ENCODE results near the gene MED29.
"Not testable (repeated sequence)": the region's sequence is repeated elsewhere in the genome, so short reads cannot be mapped to it uniquely, and the experiment has no call there.

The MED29 gene

DNA sequence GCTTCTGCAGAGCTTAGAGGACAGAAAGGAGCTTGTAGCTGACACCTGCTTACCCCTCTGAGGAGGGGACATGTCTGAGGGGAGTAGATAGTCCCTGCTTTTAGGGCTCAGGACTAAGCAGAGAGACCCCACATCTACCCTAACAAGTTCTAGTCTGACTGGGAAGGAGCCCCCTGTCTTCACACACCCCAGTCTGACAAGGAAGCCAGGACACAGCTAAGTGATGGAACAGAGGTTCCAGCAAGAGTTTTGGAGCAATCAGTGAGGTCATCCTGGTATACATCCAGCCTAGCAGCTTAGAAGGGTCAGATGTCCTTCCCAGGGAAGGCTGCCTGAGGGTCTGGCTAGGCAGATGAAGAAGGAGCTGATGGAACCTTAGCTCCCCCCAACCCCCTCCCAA is 15.2 kb upstream of the MED29 start:
- Histone ChIP-seq H3K9ac (ENCODE audit: low read length) (no peak overlapping the region), H3K4me3 (ENCODE audit: low read length) (no peak overlapping the region), H3K27ac (ENCODE audit: low read length) (no peak overlapping the region), H3K9me3 (ENCODE audit: control insufficient read depth, low read depth, low read length) (no peaks in the 10 kb centered on the region), H3K27me3 (ENCODE audit: control insufficient read depth, insufficient read depth, low read length) (no peaks in the 10 kb centered on the region), H3K36me3 (ENCODE audit: control insufficient read depth, low read depth, low read length) (peaks cover 59% of the 10 kb centered on the region), H3K4me1 (ENCODE audit: control insufficient read depth, low read depth, low read length) (no peaks in the 10 kb centered on the region)

DNA sequence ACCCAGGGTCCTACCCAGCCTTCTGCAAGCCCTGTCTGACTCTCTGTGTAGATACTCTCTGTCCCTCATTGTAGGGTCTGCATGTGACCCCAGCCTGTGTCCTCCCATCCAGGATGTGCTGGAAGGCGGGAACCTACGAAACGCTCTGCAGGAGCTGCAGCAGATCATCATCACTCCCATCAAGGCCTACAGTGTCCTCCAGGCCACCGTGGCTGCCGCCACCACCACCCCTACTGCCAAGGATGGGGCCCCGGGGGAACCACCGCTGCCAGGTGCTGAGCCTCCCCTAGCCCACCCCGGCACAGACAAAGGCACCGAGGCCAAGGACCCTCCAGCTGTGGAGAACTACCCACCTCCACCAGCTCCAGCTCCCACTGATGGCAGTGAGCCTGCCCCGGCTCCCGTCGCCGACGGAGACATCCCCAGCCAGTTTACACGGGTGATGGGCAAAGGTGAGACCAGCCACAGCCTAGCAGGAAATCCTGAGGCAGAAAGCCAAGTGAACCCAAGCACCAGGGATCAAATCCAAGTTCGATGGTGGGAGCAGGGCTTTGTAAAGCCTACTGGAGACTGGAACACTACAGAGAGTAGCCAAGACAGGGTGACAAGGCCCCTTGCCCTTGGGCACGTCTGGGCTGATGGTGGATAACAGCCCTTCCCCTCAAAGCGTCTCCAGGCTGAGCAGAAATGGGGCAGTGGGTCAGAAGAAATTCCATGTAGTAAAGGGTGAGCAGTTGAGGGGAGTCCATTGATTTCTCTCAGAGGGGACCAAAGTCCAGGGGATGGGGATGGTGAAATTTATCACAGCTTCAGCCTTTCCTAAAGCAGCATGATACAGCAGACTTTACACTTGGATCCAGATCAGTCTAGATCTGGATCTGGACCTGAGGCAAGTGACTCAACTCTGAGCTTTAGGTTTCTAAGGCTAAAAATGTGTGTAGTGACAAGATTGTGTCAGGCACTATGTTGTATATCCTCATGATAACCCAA is 13.5 kb upstream of the MED29 start:
- Histone ChIP-seq H3K4me1 (ENCODE audit: control insufficient read depth, low read depth, low read length) (no peaks in the 10 kb centered on the region), H3K27ac (ENCODE audit: low read length) (no peak overlapping the region), H3K4me3 (ENCODE audit: low read length) (no peak overlapping the region), H3K9me3 (ENCODE audit: control insufficient read depth, low read depth, low read length) (no peaks in the 10 kb centered on the region), H3K27me3 (ENCODE audit: control insufficient read depth, insufficient read depth, low read length) (no peaks in the 10 kb centered on the region), H3K9ac (ENCODE audit: low read length) (no peak overlapping the region), H3K36me3 (ENCODE audit: control insufficient read depth, low read depth, low read length) (peaks cover 64% of the 10 kb centered on the region)

GRCh38 chr19:39379366-39379765 is 11.8 kb upstream of the MED29 start:
- peaks cover 73% of the 10 kb centered on the region for H3K36me3 ChIP-seq (ENCODE audit: control insufficient read depth, low read depth, low read length)

GRCh38 chr19:39379865-39380396 is 11.2 kb upstream of the MED29 start:
- Histone ChIP-seq H3K27me3 (ENCODE audit: control insufficient read depth, insufficient read depth, low read length) (no peaks in the 10 kb centered on the region), H3K4me1 (ENCODE audit: control insufficient read depth, low read depth, low read length) (no peaks in the 10 kb centered on the region), H3K9ac (ENCODE audit: low read length) (no peak overlapping the region), H3K4me3 (ENCODE audit: low read length) (no peak overlapping the region), H3K9me3 (ENCODE audit: control insufficient read depth, low read depth, low read length) (no peaks in the 10 kb centered on the region), H3K27ac (ENCODE audit: low read length) (no peak overlapping the region), H3K36me3 (ENCODE audit: control insufficient read depth, low read depth, low read length) (peaks cover 75% of the 10 kb centered on the region)

More at GRCh38 chr19:39379366-39379765, 11.8 kb upstream of the MED29 start:
- not testable (repeated sequence) for H3K4me3 ChIP-seq (ENCODE audit: low read length); H3K4me1 ChIP-seq (ENCODE audit: control insufficient read depth, low read depth, low read length); H3K9ac ChIP-seq (ENCODE audit: low read length); H3K27ac ChIP-seq (ENCODE audit: low read length); H3K27me3 ChIP-seq (ENCODE audit: control insufficient read depth, insufficient read depth, low read length); H3K9me3 ChIP-seq (ENCODE audit: control insufficient read depth, low read depth, low read length)

- H3K9me3 ChIP-seq (ENCODE audit: control insufficient read depth, low read depth, low read length), result no peaks in the 10 kb centered on the region
- H3K9ac ChIP-seq (ENCODE audit: low read length), result no peak overlapping the region
- H3K27me3 ChIP-seq (ENCODE audit: control insufficient read depth, insufficient read depth, low read length), result no peaks in the 10 kb centered on the region
- no peak overlapping the region for H3K27ac ChIP-seq (ENCODE audit: low read length)
- peaks cover 73% of the 10 kb centered on the region for H3K36me3 ChIP-seq (ENCODE audit: control insufficient read depth, low read depth, low read length)
- H3K4me3 ChIP-seq (ENCODE audit: low read length), result no peak overlapping the region
- H3K4me1 ChIP-seq (ENCODE audit: control insufficient read depth, low read depth, low read length), result no peaks in the 10 kb centered on the region
Observed at GRCh38 chr19:39380521-39381502, 10.4 kb upstream of the MED29 start.

DNA sequence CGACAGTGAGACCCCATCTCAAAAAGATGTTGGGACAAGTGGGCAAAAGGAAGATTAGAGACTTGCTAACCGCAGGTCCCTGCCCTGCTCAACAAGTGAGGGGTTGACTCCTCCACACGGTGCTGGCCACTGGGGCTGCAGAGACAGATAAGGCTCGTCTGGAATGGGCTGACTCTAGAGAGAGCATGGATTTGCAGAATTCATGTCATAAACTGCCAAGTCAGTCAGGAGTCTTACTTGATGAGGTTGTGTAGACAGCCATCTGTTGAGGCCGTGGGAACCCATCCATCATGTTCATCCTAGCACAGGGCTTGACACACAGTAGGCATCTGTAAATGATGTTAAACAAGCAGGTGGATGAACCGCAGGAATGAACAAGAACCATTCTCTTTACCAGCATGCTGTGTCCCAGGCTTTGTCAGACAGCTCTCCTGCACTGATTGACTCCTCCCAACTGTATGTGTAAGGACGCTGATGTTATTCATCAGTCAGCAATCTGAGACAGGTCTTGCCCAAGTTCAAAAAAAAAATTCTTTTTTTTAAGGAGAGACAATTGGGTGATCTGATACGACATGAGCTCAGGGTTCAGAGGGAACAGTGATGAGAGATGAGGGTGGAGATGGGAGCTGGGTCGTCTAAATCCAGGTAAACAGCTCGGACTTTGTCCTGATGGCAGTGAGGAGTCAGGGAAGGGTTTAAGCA is 9.1 kb upstream of the MED29 start:
- Histone ChIP-seq H3K9ac (ENCODE audit: low read length) (no peak overlapping the region), H3K9me3 (ENCODE audit: control insufficient read depth, low read depth, low read length) (no peaks in the 10 kb centered on the region), H3K4me3 (ENCODE audit: low read length) (no peak overlapping the region), H3K4me1 (ENCODE audit: control insufficient read depth, low read depth, low read length) (no peaks in the 10 kb centered on the region), H3K36me3 (ENCODE audit: control insufficient read depth, low read depth, low read length) (peaks cover 73% of the 10 kb centered on the region), H3K27ac (ENCODE audit: low read length) (no peak overlapping the region), H3K27me3 (ENCODE audit: control insufficient read depth, insufficient read depth, low read length) (no peaks in the 10 kb centered on the region)

DNA sequence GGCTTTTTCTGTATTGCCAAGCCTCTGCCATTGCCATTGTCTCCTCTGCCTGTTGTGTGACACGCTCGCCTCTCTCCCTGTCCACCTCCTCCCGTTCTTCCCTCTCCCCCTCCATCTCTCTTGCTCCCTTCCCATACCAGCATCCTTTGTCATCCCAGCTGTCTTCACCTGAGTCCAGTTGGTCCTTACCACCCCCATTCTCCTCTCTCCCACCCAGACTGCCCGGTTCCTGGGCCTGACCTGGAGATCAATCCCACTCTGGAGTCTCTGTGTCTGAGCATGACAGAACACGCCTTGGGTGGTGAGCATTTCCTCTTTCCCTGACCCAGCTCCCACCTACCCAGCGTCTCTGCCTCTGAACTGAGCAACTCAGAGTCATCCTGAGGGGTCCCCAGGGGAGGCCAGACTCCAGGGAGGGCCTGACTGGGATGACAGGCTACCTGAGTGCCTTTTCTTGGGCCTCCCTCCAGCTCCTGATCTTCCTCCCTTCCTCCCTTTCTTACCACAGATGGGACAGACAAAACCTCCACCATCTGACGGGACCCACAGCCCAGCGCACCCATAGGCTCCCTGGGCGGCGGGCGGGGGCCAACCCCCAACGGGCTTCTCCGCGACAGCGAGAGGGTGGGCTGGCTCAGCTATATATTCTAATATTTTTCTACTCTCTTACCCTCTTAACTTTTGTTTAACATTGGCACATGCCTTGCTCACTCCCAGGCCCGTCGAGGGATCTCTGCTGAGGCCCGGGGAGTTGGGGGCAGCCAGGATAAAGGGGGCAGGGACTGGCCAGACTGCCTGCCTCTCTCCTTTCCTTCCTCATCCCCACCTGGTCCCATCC is 8.0 kb upstream of the MED29 start:
- Histone ChIP-seq H3K9me3 (ENCODE audit: control insufficient read depth, low read depth, low read length) (no peaks in the 10 kb centered on the region), H3K4me1 (ENCODE audit: control insufficient read depth, low read depth, low read length) (no peaks in the 10 kb centered on the region), H3K27me3 (ENCODE audit: control insufficient read depth, insufficient read depth, low read length) (no peaks in the 10 kb centered on the region), H3K36me3 (ENCODE audit: control insufficient read depth, low read depth, low read length) (peaks cover 70% of the 10 kb centered on the region), H3K4me3 (ENCODE audit: low read length) (no peak overlapping the region), H3K9ac (ENCODE audit: low read length) (no peak overlapping the region), H3K27ac (ENCODE audit: low read length) (no peak overlapping the region)

- no peaks in the 10 kb centered on the region for H3K9me3 ChIP-seq (ENCODE audit: control insufficient read depth, low read depth, low read length)
- no peak overlapping the region for H3K4me3 ChIP-seq (ENCODE audit: low read length)
- H3K4me1 ChIP-seq (ENCODE audit: control insufficient read depth, low read depth, low read length), result no peaks in the 10 kb centered on the region
- H3K27ac ChIP-seq (ENCODE audit: low read length), result no peak overlapping the region
- H3K27me3 ChIP-seq (ENCODE audit: control insufficient read depth, insufficient read depth, low read length), result no peaks in the 10 kb centered on the region
- H3K9ac ChIP-seq (ENCODE audit: low read length), result no peak overlapping the region
- peaks cover 63% of the 10 kb centered on the region for H3K36me3 ChIP-seq (ENCODE audit: control insufficient read depth, low read depth, low read length)
Observed at GRCh38 chr19:39384839-39385568, 6.2 kb upstream of the MED29 start.

GRCh38 chr19:39385629-39386411 is 5.4 kb upstream of the MED29 start:
- Histone ChIP-seq H3K4me3 (ENCODE audit: low read length) (no peak overlapping the region), H3K4me1 (ENCODE audit: control insufficient read depth, low read depth, low read length) (no peaks in the 10 kb centered on the region), H3K27ac (ENCODE audit: low read length) (no peak overlapping the region), H3K9ac (ENCODE audit: low read length) (no peak overlapping the region), H3K27me3 (ENCODE audit: control insufficient read depth, insufficient read depth, low read length) (no peaks in the 10 kb centered on the region), H3K9me3 (ENCODE audit: control insufficient read depth, low read depth, low read length) (no peaks in the 10 kb centered on the region), H3K36me3 (ENCODE audit: control insufficient read depth, low read depth, low read length) (peaks cover 59% of the 10 kb centered on the region)

Data from iPS-18a (cell line).